Neural progenitor cell (in vitro differentiated cells): ENCODE results near the gene ATP10A. TPM values are rescaled to one million over a fixed set of nuclear protein-coding genes. Genes with fewer than 3 reads are reported as not detected.

ENCODE experiments used
- DNase-seq: peaks from one replicate; pipeline ENCODE4 v3.0.0-alpha.2; 2016; ENCODE audit warnings: low spot score
- H2AFZ ChIP-seq: fragments of 200-600 bp; sonication (generic); replicated peaks from 2 replicates; pipeline ENCODE4 v1.6.1; 2016; ENCODE audit warnings: antibody characterized with exemption
- H3F3A ChIP-seq: fragments of 200-600 bp; sonication (generic); 2 replicates; pipeline ENCODE4 v1.6.1; 2016; ENCODE audit warnings: antibody characterized with exemption, low read depth
- H3K27ac ChIP-seq: fragments of 200-600 bp; sonication (generic); 2 replicates; pipeline ENCODE4 v1.5.1; 2016; ENCODE audit warnings: mild to moderate bottlenecking
- H3K27me3 ChIP-seq: fragments of 200-600 bp; sonication (generic); 2 replicates; pipeline ENCODE4 v1.6.1; 2016; ENCODE audit warnings: mild to moderate bottlenecking, moderate library complexity
- H3K36me3 ChIP-seq: fragments of 200-600 bp; sonication (generic); 2 replicates; pipeline ENCODE4 v1.5.1; 2016
- H3K4me1 ChIP-seq: fragments of 200-600 bp; sonication (generic); 2 replicates; pipeline ENCODE4 v1.6.1; 2016; ENCODE audit warnings: mixed run types
- H3K4me2 ChIP-seq: fragments of 200-600 bp; sonication (generic); 2 replicates; pipeline ENCODE4 v1.6.1; 2016
- H3K4me3 ChIP-seq: fragments of 200-600 bp; sonication (generic); 2 replicates; pipeline ENCODE4 v1.5.1; 2016
- H3K79me2 ChIP-seq: fragments of 200-600 bp; sonication (generic); 2 replicates; pipeline ENCODE4 v1.6.1; 2016; ENCODE audit warnings: low read depth
- H3K9ac ChIP-seq: fragments of 200-600 bp; sonication (generic); 2 replicates; pipeline ENCODE4 v1.6.1; 2016
- H3K9me3 ChIP-seq: fragments of 200-600 bp; sonication (generic); 2 replicates; pipeline ENCODE4 v1.5.1; 2016; ENCODE audit warnings: low read depth
- H4K20me1 ChIP-seq: fragments of 200-600 bp; sonication (generic); 2 replicates; pipeline ENCODE4 v1.6.1; 2016; ENCODE audit warnings: low read depth
- H3K27ac Mint-ChIP-seq: 3 replicates; pipeline ENCODE4 v1.8.0; 2021; ENCODE audit warnings: mixed read lengths
- H3K27me3 Mint-ChIP-seq: 2 replicates; pipeline ENCODE4 v1.8.0; 2022; ENCODE audit warnings: low read depth, mild to moderate bottlenecking, inconsistent platforms, moderate library complexity, mixed read lengths; ENCODE audit not compliant: insufficient read depth
- H3K36me3 Mint-ChIP-seq: 3 replicates; pipeline ENCODE4 v1.8.0; 2021; ENCODE audit warnings: mixed read lengths
- H3K4me1 Mint-ChIP-seq: 3 replicates; pipeline ENCODE4 v1.8.0; 2021; ENCODE audit warnings: mixed read lengths
- H3K4me3 Mint-ChIP-seq: 3 replicates; pipeline ENCODE4 v1.8.0; 2021; ENCODE audit warnings: mild to moderate bottlenecking, moderate library complexity, mixed read lengths
- H3K9me3 Mint-ChIP-seq: 3 replicates; pipeline ENCODE4 v1.8.0; 2020; ENCODE audit warnings: mixed read lengths
- EZH2 ChIP-seq: fragments of 200-600 bp; sonication (generic); IDR thresholded peaks from 2 replicates; pipeline ENCODE4 v1.6.1; 2017; ENCODE audit warnings: antibody characterized with exemption, mild to moderate bottlenecking, moderate library complexity
- EZH2phosphoT487 ChIP-seq: fragments of 200-600 bp; sonication (generic); IDR thresholded peaks from 2 replicates; pipeline ENCODE4 v1.6.1; 2017; ENCODE audit warnings: antibody characterized with exemption
- total RNA-seq: library from RNA; depleted of rRNA; stranded (reverse); fragments of >200 nt; gene quantifications from 2 replicates; pipeline ENCODE4 v1.2.3, GENCODE V29; 2015; ENCODE audit warnings: low replicate concordance
- TF ChIP-seq, protein P1 (sequence below): fragments of 200-600 bp; sonication (generic); IDR thresholded peaks from 2 replicates; pipeline ENCODE4 v1.5.1; 2017; ENCODE audit warnings: antibody characterized with exemption, mild to moderate bottlenecking

The ATP10A gene
- total RNA-seq, 1 donor from 2014 or later, result 0.32 TPM

- Mint-ChIP-seq H3K36me3 (no peaks in the 10 kb centered on the region), H3K4me1 (no peaks in the 10 kb centered on the region), H3K9me3 (no peaks in the 10 kb centered on the region), H3K4me3 (no peak overlapping the region), H3K27me3 (peaks cover 7% of the 10 kb centered on the region), H3K27ac (no peak overlapping the region)
- Histone ChIP-seq H3K4me1 (no peaks in the 10 kb centered on the region), H3K27ac (no peak overlapping the region), H3K4me2 (no peak overlapping the region), H3F3A (no peaks in the 10 kb centered on the region), H3K79me2 (no peaks in the 10 kb centered on the region), H3K27me3 (no peaks in the 10 kb centered on the region), H3K36me3 (no peaks in the 10 kb centered on the region), H2AFZ (no peak overlapping the region), H3K9ac (no peak overlapping the region), H3K4me3 (no peak overlapping the region), H3K9me3 (no peaks in the 10 kb centered on the region), H4K20me1 (no peaks in the 10 kb centered on the region)
- TF ChIP-seq, protein P1, sequence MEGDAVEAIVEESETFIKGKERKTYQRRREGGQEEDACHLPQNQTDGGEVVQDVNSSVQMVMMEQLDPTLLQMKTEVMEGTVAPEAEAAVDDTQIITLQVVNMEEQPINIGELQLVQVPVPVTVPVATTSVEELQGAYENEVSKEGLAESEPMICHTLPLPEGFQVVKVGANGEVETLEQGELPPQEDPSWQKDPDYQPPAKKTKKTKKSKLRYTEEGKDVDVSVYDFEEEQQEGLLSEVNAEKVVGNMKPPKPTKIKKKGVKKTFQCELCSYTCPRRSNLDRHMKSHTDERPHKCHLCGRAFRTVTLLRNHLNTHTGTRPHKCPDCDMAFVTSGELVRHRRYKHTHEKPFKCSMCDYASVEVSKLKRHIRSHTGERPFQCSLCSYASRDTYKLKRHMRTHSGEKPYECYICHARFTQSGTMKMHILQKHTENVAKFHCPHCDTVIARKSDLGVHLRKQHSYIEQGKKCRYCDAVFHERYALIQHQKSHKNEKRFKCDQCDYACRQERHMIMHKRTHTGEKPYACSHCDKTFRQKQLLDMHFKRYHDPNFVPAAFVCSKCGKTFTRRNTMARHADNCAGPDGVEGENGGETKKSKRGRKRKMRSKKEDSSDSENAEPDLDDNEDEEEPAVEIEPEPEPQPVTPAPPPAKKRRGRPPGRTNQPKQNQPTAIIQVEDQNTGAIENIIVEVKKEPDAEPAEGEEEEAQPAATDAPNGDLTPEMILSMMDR, result no peak
- DNase-seq, result no peak
Measured at GRCh38 chr15:25871403-25871802, 8.3 kb upstream of the ATP10A start.

DNA sequence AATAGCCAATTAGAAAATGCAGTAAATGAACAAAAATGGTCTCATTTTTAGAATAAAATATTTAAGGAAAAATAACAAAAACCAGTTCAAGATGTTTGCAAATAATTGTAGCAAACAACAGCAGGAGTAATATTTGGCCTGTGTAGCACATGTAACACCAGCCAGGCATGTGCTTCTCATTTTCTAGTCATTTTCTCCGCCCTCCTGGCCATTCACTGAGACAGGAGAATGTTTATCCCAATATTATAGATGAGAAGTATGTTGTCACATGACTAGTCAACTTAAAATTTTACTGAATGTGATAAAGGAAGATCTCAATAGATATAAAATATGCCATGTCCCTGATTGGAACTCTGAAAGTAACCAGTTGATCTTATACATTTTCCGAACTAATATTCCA is 7.8 kb upstream of the ATP10A start:
- no peaks in the 10 kb centered on the region for H3K4me1 Mint-ChIP-seq
- peaks cover 9% of the 10 kb centered on the region for H3K27me3 Mint-ChIP-seq
- no peak overlapping the region for H3K9ac ChIP-seq
- no peak overlapping the region for H3K4me2 ChIP-seq
- H3K9me3 ChIP-seq, result no peaks in the 10 kb centered on the region
- no peaks in the 10 kb centered on the region for H3K36me3 ChIP-seq
- H3F3A ChIP-seq, result no peaks in the 10 kb centered on the region
- no peaks in the 10 kb centered on the region for H3K9me3 Mint-ChIP-seq
- TF ChIP-seq, protein P1, result no peak
- TF ChIP-seq EZH2, result no peak
- TF ChIP-seq EZH2phosphoT487, result no peak
- H3K4me1 ChIP-seq, result no peaks in the 10 kb centered on the region
- no peak overlapping the region for H3K4me3 Mint-ChIP-seq
- H3K79me2 ChIP-seq, result no peaks in the 10 kb centered on the region
- H4K20me1 ChIP-seq, result no peaks in the 10 kb centered on the region
- H3K36me3 Mint-ChIP-seq, result no peaks in the 10 kb centered on the region
- peaks cover under 1% of the 10 kb centered on the region for H3K27me3 ChIP-seq
- DNase-seq, result no peak
- H3K4me3 ChIP-seq, result no peak overlapping the region
- no peak overlapping the region for H2AFZ ChIP-seq
- no peak overlapping the region for H3K27ac Mint-ChIP-seq
- no peak overlapping the region for H3K27ac ChIP-seq

DNA sequence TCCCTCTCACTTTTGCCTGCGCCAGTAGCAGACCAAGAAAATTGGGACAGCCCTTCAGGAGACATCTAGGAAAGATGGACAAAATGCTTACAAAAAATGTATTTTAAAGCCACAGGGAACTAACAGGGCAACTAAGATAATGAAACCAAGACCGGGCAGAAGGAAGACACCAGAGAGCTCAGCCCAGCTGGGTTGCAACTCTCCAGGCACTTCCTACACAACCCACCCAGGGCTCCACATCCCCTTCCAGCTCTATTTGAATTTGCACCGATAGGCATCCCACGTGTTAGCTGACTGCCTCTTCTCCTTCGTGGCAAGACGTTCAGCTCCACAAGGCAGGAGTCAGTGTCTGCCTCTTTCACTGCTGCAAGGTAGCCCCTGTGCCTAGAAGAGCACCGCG is 6.6 kb upstream of the ATP10A start:
- Mint-ChIP-seq H3K4me3 (no peak overlapping the region), H3K27me3 (peaks cover 15% of the 10 kb centered on the region), H3K9me3 (no peaks in the 10 kb centered on the region), H3K36me3 (no peaks in the 10 kb centered on the region), H3K4me1 (no peaks in the 10 kb centered on the region), H3K27ac (no peak overlapping the region)
- Histone ChIP-seq H3K9me3 (no peaks in the 10 kb centered on the region), H3K79me2 (no peaks in the 10 kb centered on the region), H2AFZ (no peak overlapping the region), H3K9ac (no peak overlapping the region), H3K4me2 (no peak overlapping the region), H3K4me1 (no peaks in the 10 kb centered on the region), H3F3A (no peaks in the 10 kb centered on the region), H3K36me3 (no peaks in the 10 kb centered on the region), H3K4me3 (no peak overlapping the region), H4K20me1 (no peaks in the 10 kb centered on the region), H3K27me3 (peaks cover 13% of the 10 kb centered on the region), H3K27ac (no peak overlapping the region)
- no peak for DNase-seq
- TF ChIP-seq, protein P1, result no peak

DNA sequence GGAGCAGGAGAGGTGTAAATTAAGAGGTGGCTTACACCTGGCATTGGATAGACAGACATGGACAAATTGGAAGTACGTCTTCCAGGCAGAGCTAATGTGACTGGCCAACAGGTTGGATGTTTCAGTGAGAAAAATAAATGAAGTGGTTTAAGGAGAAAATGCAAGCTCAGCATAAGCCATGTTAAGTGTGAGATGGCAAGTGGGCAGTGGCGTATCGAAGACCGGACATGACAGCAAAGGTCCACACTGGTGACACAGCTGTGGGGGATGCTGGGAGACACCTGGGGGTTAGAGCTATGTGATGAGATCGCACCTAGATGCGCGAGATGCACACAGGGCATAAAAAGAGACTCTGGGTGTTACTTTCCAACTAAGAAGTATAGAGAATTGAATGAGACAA is 3.7 kb upstream of the ATP10A start:
- H3K27ac Mint-ChIP-seq, result no peak overlapping the region
- H3K79me2 ChIP-seq, result no peaks in the 10 kb centered on the region
- no peak overlapping the region for H3K4me3 Mint-ChIP-seq
- H3K9me3 ChIP-seq, result no peaks in the 10 kb centered on the region
- TF ChIP-seq EZH2 (no peak), EZH2phosphoT487 (no peak)
- TF ChIP-seq, protein P1, result no peak
- H3K27me3 Mint-ChIP-seq, result peaks cover 25% of the 10 kb centered on the region
- no peaks in the 10 kb centered on the region for H3F3A ChIP-seq
- H3K9ac ChIP-seq, result no peak overlapping the region
- H3K36me3 Mint-ChIP-seq, result peaks cover 2% of the 10 kb centered on the region
- peaks cover 42% of the 10 kb centered on the region for H3K27me3 ChIP-seq
- DNase-seq, result no peak
- no peaks in the 10 kb centered on the region for H3K36me3 ChIP-seq
- H3K4me3 ChIP-seq, result no peak overlapping the region
- no peaks in the 10 kb centered on the region for H3K9me3 Mint-ChIP-seq
- no peaks in the 10 kb centered on the region for H4K20me1 ChIP-seq
- no peak overlapping the region for H3K27ac ChIP-seq
- H3K4me1 ChIP-seq, result no peaks in the 10 kb centered on the region
- no peak overlapping the region for H3K4me2 ChIP-seq
- no peak overlapping the region for H2AFZ ChIP-seq
- H3K4me1 Mint-ChIP-seq, result no peaks in the 10 kb centered on the region
